Activated CD4-positive, alpha-beta T cell treated with anti-CD3 and anti-CD28 coated beads, Interleukin-2, amount 10 ng/mL, durations not matched to agents 7 days and 5 days (primary cell): ENCODE measurements around the gene CCNY. TPM values are rescaled to one million over a fixed set of nuclear protein-coding genes. Genes with fewer than 3 reads are reported as not detected.

ENCODE experiments used
- CTCF ChIA-PET: fragments of 350-600 bp; sonication (Branson Sonifier 250); formaldehyde crosslinking; loops from one replicate; lab custom pipeline; 2021; ENCODE audit warnings: antibody characterized with exemption; lab: Charles Lee
- POLR2A ChIA-PET: fragments of 350-600 bp; sonication (Branson Sonifier 250); formaldehyde crosslinking; loops from one replicate; lab custom pipeline; 2021; ENCODE audit warnings: antibody characterized with exemption; lab: Charles Lee
- DNase-seq: peaks from one replicate; pipeline ENCODE4 v3.0.0-alpha.2; 2020
- H3K27ac Mint-ChIP-seq: one replicate; pipeline ENCODE4 v1.8.0; 2021; ENCODE audit warnings: mild to moderate bottlenecking, moderate library complexity, mixed read lengths
- H3K27me3 Mint-ChIP-seq: one replicate; pipeline ENCODE4 v1.8.0; 2021; ENCODE audit warnings: mixed read lengths
- H3K36me3 Mint-ChIP-seq: one replicate; pipeline ENCODE4 v1.8.0; 2021; ENCODE audit warnings: low read depth, mixed read lengths
- H3K4me1 Mint-ChIP-seq: one replicate; pipeline ENCODE4 v1.8.0; 2021; ENCODE audit warnings: mixed read lengths
- H3K4me3 Mint-ChIP-seq: one replicate; pipeline ENCODE4 v1.8.0; 2021; ENCODE audit warnings: mild to moderate bottlenecking, moderate library complexity, mixed read lengths
- H3K9me3 Mint-ChIP-seq: one replicate; pipeline ENCODE4 v1.8.0; 2021; ENCODE audit warnings: mixed read lengths
- total RNA-seq, 2 experiments: library from RNA; stranded (reverse); gene quantifications; one replicate each; pipeline ENCODE4 v1.2.3, GENCODE V29; 2021

CCNY gene
- total RNA-seq, 2 experiments from 2014 or later = 67.4 to 76.4 TPM

- H3K27me3 Mint-ChIP-seq = no peaks in the 10 kb centered on the region
- no peaks in the 10 kb centered on the region for H3K9me3 Mint-ChIP-seq
- POLR2A ChIA-PET = no interaction called here
- no peaks in the 10 kb centered on the region for H3K36me3 Mint-ChIP-seq
- H3K4me3 Mint-ChIP-seq = no peak overlapping the region
- DNase-seq = no peak
- peaks cover 42% of the 10 kb centered on the region for H3K4me1 Mint-ChIP-seq
- CTCF ChIA-PET = interaction anchor here (0.6 kb wide), 1 partner anchor 9 kb away, joined by 3 read pairs; no protein-coding TSS in a partner anchor
- H3K27ac Mint-ChIP-seq = peak overlapping the region; percentile 76
Observed at GRCh38 chr10:35379226-35380137, 43.2 kb downstream of the CCNY start.

- no peak for DNase-seq
- ChIA-PET POLR2A (no interaction called here), CTCF (interaction anchor here (0.6 kb wide), 1 partner anchor 81 kb away, joined by 3 read pairs; no protein-coding TSS in a partner anchor)
- no peaks in the 10 kb centered on the region for H3K9me3 Mint-ChIP-seq
- peaks cover 3% of the 10 kb centered on the region for H3K36me3 Mint-ChIP-seq
- H3K27me3 Mint-ChIP-seq = no peaks in the 10 kb centered on the region
- H3K27ac Mint-ChIP-seq = no peak overlapping the region
- no peak overlapping the region for H3K4me3 Mint-ChIP-seq
- H3K4me1 Mint-ChIP-seq = peaks cover 36% of the 10 kb centered on the region
Observed at GRCh38 chr10:35382096-35382495, 45.8 kb downstream of the CCNY start.

- Mint-ChIP-seq H3K27me3 (no peaks in the 10 kb centered on the region), H3K36me3 (peaks cover 10% of the 10 kb centered on the region), H3K27ac (no peak overlapping the region), H3K9me3 (no peaks in the 10 kb centered on the region), H3K4me1 (peaks cover 23% of the 10 kb centered on the region), H3K4me3 (no peak overlapping the region)
- no peak for DNase-seq
- ChIA-PET POLR2A (no interaction called here), CTCF (interaction anchor here (0.6 to 1.9 kb wide), 2 partner anchors 8 to 180 kb away, joined by 4 to 6 read pairs; no protein-coding TSS in a partner anchor)
Observed at GRCh38 chr10:35384265-35384868, 48.1 kb downstream of the CCNY start.

GRCh38 chr10:35386594-35387174, 50.4 kb downstream of the CCNY start:
- ChIA-PET POLR2A (no interaction called here), CTCF (interaction anchor here (0.7 to 0.9 kb wide), 2 partner anchors 24 to 54 kb away, joined by 3 to 4 read pairs; no protein-coding TSS in a partner anchor)
- Mint-ChIP-seq H3K4me3 (no peak overlapping the region), H3K27me3 (no peaks in the 10 kb centered on the region), H3K4me1 (peaks cover 17% of the 10 kb centered on the region), H3K36me3 (peaks cover 20% of the 10 kb centered on the region), H3K27ac (no peak overlapping the region), H3K9me3 (peaks cover 18% of the 10 kb centered on the region)
- DNase-seq = no peak

- CTCF ChIA-PET = interaction anchor here (0.9 kb wide), 1 partner anchor 23 kb away, joined by 3 read pairs; no protein-coding TSS in a partner anchor
- no peak overlapping the region for H3K27ac Mint-ChIP-seq
- peaks cover 19% of the 10 kb centered on the region for H3K9me3 Mint-ChIP-seq
- H3K4me3 Mint-ChIP-seq = no peak overlapping the region
- POLR2A ChIA-PET = no interaction called here
- no peak for DNase-seq
- H3K27me3 Mint-ChIP-seq = no peaks in the 10 kb centered on the region
- peaks cover 17% of the 10 kb centered on the region for H3K4me1 Mint-ChIP-seq
- peaks cover 20% of the 10 kb centered on the region for H3K36me3 Mint-ChIP-seq
Observed at GRCh38 chr10:35387768-35388167, 51.5 kb downstream of the CCNY start.

- Mint-ChIP-seq H3K27me3 (no peaks in the 10 kb centered on the region), H3K4me3 (no peak overlapping the region), H3K4me1 (peaks cover 17% of the 10 kb centered on the region), H3K27ac (no peak overlapping the region), H3K36me3 (peaks cover 20% of the 10 kb centered on the region), H3K9me3 (peaks cover 19% of the 10 kb centered on the region)
- DNase-seq = no peak
- ChIA-PET CTCF (interaction anchor here (0.5 kb wide), 1 partner anchor 34 kb away, joined by 5 read pairs; no protein-coding TSS in a partner anchor), POLR2A (no interaction called here)
Observed at GRCh38 chr10:35388197-35388596, 51.9 kb downstream of the CCNY start.

- peaks cover 20% of the 10 kb centered on the region for H3K36me3 Mint-ChIP-seq
- DNase-seq = no peak
- POLR2A ChIA-PET = no interaction called here
- H3K9me3 Mint-ChIP-seq = peaks cover 19% of the 10 kb centered on the region
- H3K4me3 Mint-ChIP-seq = no peak overlapping the region
- no peak overlapping the region for H3K27ac Mint-ChIP-seq
- CTCF ChIA-PET = interaction anchor here (0.5 kb wide), 1 partner anchor 35 kb away, joined by 5 read pairs; no protein-coding TSS in a partner anchor
- H3K4me1 Mint-ChIP-seq = peaks cover 17% of the 10 kb centered on the region
- no peaks in the 10 kb centered on the region for H3K27me3 Mint-ChIP-seq
Observed at GRCh38 chr10:35388682-35389081, 52.4 kb downstream of the CCNY start.

GRCh38 chr10:35390161-35390840, 54.0 kb downstream of the CCNY start:
- no peaks in the 10 kb centered on the region for H3K27me3 Mint-ChIP-seq
- DNase-seq = no peak
- peaks cover 20% of the 10 kb centered on the region for H3K36me3 Mint-ChIP-seq
- no peak overlapping the region for H3K4me3 Mint-ChIP-seq
- POLR2A ChIA-PET = no interaction called here
- H3K27ac Mint-ChIP-seq = no peak overlapping the region
- peaks cover 19% of the 10 kb centered on the region for H3K9me3 Mint-ChIP-seq
- CTCF ChIA-PET = interaction anchor here (1.3 kb wide), 1 partner anchor 8 kb away, joined by 4 read pairs; no protein-coding TSS in a partner anchor
- H3K4me1 Mint-ChIP-seq = peaks cover 17% of the 10 kb centered on the region

- peaks cover 20% of the 10 kb centered on the region for H3K36me3 Mint-ChIP-seq
- no peak overlapping the region for H3K4me3 Mint-ChIP-seq
- DNase-seq = no peak
- no peaks in the 10 kb centered on the region for H3K27me3 Mint-ChIP-seq
- no peak overlapping the region for H3K27ac Mint-ChIP-seq
- ChIA-PET CTCF (no interaction called here), POLR2A (no interaction called here)
- peaks cover 19% of the 10 kb centered on the region for H3K9me3 Mint-ChIP-seq
- H3K4me1 Mint-ChIP-seq = peaks cover 17% of the 10 kb centered on the region
Observed at GRCh38 chr10:35390843-35391152, 54.5 kb downstream of the CCNY start.

GRCh38 chr10:35391153-35391953, 55.0 kb downstream of the CCNY start:
- H3K4me1 Mint-ChIP-seq = peaks cover 14% of the 10 kb centered on the region
- ChIA-PET POLR2A (no interaction called here), CTCF (no interaction called here)
- no peak overlapping the region for H3K4me3 Mint-ChIP-seq
- H3K9me3 Mint-ChIP-seq = peaks cover 19% of the 10 kb centered on the region
- peak overlapping the region; percentile 61 for H3K27ac Mint-ChIP-seq
- peaks cover 17% of the 10 kb centered on the region for H3K36me3 Mint-ChIP-seq
- no peaks in the 10 kb centered on the region for H3K27me3 Mint-ChIP-seq
- no peak for DNase-seq

GRCh38 chr10:35391954-35392262, 55.6 kb downstream of the CCNY start:
- no peak for DNase-seq
- ChIA-PET POLR2A (no interaction called here), CTCF (no interaction called here)
- Mint-ChIP-seq H3K27me3 (no peaks in the 10 kb centered on the region), H3K27ac (no peak overlapping the region), H3K4me1 (peaks cover 10% of the 10 kb centered on the region), H3K4me3 (no peak overlapping the region), H3K36me3 (peaks cover 17% of the 10 kb centered on the region), H3K9me3 (peaks cover 19% of the 10 kb centered on the region)
